Stimulated activated CD8-positive, alpha-beta memory T cell treated with anti-CD3 and anti-CD28 coated beads, Interleukin-12 subunit alpha, Interleukin-12 subunit beta, amount 100 ng/mL, for 24 hours (primary cell): ENCODE measurements around the gene GYG1.

Experiments
- DNase-seq: peaks from one replicate; pipeline ENCODE4 v3.0.0-alpha.2; 2020; ENCODE audit errors: extremely low read depth

GYG1 gene

DNA sequence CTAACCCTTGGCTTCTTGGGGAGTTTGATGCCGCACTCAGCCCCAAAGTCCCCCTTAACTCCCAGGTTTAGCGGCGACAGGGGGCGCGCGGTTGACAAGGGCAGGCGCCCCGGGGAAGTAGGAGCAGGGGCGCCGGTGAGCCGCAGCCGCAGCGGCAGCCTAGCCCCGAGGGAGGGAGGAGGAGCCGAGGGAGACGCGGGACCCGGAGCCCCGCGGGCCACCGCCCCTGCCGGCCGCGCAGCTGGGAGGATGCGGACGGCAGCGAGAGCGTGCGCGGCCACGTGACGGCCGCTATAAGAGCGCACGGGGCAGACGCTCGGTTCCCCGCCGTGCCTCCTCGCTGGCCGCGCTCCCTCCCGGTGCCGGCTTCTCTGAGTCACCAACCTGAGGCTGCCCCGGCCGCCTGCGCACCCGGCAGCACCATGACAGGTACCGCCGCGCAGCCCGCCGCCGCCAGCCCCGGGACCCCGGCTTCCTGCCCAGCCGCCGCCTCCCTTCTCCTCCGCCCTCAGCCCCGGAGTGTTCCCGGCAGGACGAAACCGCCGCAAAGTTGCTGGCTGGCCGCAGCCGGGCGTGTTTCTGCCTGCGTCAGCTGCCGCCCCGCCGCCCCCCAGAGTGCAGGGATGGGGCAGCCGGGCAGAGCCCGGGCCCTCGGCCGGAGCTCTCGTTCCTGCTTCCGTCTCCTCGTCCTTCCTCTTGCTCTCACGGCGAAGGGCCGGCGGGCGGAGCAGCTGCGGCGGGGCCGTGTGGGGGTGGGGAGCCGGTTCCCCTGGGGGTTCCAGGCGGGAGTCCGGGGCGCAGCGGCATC, at the start of gene GYG1:
Gene GYG1 (plus strand): TSS at position 322 of the 808 bp plus-strand sequence. CDS start 101 bp downstream, at position 423.
- peak; percentile 52 for DNase-seq

DNA sequence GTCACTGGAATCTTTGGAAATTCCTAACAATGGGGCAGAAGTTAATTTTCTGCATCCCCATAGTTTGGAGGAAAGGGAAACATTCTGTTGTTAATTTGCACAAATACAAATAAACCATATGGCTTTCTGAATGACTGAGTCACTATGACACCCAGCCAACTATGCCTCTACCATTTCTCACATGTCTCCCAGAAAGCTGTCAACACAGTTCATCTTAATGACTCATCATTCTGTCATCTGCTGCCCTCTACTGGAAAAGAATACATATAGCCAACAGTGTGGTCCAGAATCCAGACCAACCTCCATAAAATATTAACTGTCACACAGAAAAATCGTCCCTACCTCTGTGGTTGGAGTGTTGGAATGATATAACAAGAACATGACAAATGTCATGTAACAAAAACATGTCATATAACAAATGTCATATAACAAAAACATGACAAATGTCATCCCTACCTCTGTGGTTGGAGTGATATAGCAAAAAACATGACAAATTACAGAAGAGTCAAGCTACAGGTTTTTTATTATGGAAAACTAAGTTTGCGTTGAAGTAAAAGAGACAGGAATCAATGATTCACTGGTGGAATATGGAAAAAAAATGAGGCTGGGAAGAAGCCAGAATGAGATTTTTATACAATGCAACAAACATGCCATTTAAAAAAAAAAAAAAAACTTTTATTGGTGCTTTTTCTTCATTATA, 47.7 kb upstream of the GYG1 start:
- DNase-seq: no peak

DNA sequence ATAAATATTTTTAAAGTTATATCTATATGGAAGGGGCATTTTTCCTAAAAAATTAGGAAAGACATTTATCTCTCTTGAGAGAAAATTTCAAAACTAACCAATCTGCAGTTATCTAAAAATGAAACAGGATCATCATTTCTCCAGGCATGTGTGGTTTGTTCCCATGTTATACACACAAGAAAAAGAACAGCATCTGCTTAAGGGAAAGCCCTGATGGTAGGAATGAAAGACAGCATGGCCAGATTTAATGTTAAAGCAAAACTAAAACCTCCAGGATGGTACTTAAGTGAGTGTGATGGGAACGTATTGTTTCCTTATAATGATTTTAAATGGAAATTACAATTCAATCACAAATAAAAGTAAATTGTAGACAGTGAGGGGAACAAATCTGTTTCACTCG, 46.2 kb upstream of the GYG1 start:
- no peak for DNase-seq

DNA sequence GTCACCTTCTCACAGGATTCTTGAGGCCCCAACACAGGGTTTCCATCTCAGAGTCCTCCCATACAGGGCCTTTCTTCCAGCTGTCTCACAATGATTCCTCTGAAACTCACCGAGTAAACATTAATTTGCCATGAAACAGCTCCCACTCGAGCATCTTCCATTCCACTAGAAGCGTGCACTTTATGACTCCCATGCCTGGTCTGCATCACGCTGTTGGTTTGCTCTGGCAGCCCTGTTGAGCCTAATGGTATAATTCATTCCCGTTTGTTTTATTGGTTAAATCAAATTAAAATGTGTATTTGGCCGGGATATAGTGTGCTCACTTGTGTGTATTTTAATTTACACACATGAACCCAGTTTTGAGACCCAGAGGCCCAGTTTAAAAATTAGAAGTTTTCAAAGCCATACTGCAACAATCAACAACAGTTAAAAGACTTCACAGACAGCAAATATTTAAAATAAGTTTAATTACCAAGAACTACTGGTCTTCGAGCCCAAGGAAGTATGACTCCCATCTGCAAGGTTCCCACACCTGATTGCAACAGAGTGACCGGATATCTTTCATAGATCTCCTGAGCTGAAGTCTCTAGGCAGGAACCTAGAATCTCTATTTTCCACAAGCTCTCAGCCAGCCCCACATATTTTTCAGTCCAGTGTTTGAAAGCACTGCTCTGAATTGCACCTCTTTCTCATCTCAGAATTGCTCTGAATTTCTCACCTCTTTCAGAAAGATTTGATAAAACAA, 42.3 kb upstream of the GYG1 start:
- no peak for DNase-seq

DNA sequence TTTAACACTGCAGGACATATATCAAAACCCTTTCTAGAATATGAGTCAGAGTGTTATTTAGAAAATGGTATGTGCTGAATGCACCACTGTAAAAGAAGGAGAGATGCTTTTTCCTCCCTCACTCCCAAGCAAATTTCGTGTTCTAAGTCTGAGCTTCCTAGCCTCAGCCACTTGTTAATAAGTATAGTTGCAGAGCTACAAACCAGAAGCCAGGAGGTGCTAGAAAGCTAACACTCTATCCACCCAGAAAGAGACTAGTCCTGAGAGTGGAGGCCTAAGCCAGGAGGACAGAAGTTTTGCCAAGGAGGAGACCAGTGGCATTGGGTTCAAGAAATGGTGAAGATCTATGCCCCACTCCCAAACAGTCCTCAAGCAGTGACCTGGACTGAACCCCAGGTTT, 40.5 kb upstream of the GYG1 start:
- DNase-seq: no peak

DNA sequence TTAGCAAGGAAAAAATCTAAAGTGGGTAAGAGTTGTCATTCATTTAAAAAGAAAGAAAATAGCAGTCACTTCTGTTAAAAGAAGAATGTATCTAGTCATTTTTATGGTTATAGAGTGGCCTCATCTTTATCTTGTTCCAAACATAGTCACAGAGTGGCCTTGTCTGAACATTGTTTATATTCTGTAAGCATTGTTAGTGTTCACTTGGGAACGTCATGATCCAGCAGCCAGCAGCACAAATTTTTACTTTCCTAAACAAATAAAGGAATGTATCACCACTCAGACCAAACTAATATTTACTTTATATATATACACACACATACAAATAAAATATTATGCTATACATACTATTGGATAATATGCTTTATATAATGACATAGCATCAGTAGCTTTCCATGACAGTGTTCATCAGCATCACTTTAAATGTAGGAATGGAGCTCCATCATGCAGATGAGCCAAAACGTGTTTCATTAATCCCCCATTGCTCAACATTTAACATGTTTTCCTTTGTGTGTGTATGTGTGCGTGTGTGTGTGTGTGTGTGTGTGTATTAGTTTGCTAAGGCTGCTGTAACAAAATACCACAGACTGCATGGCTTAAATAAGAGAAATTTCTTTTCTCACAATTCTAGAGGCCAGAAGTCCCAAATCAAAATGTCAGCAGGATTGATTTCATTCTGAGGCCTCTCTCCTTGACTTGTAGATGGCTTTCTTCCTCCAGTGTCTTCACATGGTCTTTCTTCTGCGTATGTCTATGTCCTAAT, 39.6 kb upstream of the GYG1 start:
- no peak for DNase-seq

DNA sequence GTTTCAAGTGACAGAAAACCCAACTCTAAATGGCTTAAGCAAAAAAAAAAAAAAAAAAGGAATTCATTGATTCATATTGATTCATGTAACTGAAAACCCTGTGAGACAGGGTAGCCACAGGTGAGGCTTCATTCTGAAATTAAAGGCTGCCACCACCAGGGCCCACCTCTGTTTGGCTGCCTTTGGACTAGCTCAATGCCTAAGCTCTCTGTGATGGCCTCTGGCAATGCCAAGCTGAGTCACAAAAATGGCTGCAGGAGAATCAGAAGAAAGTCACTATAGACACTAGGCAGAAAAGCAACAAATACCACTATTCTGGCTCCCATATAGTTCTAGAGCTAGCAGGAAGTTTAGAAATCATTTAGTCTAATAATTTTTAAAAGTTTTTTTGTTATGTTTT, 38.2 kb upstream of the GYG1 start:
- no peak for DNase-seq

DNA sequence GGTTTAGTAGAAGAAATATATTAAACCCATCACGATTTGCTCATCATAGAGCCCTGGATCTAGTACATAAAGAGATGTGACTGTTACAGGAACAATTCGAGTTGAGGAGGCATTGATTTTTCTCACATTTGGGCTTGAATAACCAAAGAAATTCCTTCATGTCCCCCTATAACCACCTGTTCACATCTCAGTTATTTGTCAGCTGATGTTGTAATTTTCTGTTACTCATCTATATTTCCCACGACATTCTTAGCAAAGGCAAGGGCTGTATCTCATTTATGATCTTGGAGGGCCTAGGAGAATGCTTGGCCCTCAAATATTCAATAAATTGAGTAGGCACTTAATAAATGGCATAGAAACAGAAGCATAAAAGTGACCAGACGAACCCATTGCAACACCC, 36.4 kb upstream of the GYG1 start:
- DNase-seq: no peak

DNA sequence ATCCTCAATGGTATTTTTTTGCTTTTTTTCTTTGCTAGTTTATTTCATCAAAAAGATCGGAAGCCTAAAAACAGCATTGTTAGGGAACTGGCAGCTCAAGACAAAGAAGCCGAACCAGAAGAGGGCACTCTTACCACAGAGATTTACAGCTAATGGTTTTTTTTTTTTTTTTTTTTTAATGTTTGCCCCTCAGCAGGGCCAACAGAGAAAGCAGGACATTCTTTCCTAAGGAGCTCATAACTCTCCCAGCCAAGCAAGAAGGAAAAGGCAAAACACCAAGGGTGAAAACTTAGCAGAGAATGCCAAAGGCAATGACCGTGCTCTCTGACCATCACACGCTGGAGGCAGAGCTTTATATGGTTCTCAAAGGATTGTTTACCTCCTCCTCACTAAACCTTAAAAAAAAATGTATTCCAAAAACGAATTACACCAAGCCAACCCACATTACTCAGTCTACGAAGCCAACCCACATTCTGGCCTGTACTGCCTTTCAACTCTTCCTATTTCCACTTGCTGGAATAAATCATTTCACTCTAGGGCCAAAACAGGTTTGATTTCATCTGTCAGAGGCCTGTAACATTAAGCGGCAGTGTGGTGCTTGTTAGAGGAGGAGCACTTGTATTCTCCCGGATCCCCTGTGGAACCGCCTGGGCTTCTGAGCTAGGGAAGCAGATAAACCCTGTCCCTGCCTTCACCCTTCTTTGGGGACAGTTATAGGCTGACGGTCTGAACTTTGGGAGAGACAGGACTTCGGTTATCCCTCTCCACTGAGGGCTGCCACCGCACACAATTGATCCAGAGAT, 35.6 kb upstream of the GYG1 start:
- DNase-seq: no peak

DNA sequence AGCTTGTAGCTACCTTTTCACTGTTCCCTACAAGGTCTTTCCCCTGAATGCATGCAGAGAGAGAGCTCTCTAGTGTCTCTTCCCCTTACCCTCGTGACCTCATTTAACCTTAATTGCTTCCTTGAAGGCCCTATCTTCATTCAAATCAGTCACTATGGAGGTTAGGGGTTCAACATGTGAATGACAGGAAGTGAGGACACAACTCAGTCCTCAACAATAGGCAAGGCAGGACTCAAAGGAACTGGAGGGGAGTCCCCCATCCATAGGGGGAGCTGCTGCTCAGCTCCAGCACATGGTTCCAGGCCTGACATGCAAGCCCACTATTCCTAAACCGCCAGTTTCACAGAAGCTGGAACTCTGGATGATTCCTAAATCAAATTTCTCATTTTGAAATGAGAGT, 33.8 kb upstream of the GYG1 start:
- DNase-seq: no peak

DNA sequence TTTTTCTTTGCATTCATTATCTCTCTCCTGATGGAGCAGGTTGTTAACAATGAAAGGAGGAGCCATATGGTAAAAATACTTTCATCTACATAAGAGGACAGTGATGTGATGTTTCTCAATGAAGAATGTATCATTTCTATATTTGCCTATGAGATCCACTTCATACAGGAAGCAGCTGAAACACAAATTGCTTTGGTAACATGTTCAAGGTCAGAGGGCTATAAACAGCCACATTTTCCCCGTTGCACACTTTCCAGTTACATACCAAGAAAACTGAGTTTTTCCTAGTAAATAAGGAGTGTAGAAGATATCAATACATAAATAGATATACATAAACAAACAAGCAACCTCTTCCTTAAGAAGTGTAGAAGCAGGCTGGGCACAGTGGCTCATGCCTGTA, 32.6 kb upstream of the GYG1 start:
- no peak for DNase-seq

DNA sequence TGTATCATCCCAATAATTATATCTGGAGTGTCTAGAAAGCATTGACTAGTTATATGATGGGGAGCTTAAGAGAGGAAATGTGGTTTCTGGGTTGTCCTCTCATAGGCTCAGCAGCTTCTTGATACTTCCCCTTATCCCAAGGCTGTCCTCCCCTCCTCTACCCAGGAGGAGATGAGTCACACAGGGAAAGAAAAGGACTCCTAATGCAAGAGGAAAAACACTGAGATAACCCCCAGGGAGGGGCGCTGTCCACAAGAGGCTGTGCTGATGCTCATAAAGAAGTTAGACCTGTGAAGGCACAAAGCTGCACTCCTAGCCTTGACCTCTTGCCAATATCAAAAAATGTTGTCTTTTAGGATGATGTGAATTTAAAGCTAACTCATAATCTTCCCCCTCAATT, 28.8 kb upstream of the GYG1 start:
- DNase-seq: no peak

DNA sequence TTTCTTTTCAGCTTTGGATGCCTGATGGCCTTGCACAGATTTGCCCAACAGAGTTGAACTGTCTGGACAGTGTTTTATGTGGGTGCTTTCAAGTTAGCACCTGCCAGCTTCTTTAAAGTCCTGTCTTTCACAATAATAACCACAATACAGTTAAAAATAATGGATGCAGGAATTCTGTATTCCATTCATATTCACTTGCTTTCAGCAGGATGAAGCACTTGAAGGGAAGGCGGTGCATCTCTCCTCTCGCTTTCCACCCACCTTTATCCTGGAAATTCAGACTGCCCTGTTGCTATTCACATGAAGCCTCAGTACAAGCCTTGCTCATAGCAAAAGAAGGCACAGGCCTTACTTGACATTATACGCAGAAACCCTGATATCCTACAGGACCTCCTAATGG, 26.5 kb upstream of the GYG1 start:
- DNase-seq: no peak

DNA sequence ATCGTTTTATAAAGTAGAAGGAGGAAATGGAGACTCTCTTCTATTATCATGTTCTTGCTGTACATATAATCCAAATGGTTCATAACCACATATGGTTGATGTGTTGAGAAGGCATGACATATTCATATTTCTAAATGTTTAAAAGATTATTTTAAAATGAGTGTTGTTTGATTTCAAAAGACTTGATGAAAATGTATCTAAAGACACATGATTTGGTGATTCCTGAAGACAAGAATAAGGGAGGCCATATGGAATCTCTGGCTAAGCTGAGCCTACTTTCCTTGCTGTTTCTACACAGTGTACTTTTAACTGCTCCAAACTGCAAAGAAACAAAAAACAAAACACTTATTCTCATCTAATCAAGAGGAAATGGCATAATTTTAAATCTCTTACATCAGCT, 23.0 kb upstream of the GYG1 start:
- DNase-seq: no peak

DNA sequence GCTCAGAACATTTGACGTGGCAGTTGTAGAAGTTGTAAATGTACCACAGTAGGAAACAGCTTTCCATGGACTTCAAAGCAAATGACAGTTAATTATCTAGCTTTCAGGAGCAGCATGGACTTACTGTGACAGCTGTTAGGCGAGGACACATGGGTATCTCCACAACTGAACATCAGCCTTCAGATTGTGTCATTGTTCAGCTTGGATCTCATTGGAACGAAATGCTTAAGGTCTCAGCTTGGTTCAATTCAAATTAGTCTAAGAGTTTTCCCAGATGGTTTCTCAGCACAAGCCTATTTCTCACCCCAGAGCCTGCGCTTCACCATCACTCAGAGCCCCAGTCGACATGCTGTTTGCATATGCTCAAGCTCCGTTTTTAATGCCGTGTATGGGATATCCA, 21.1 kb upstream of the GYG1 start:
- DNase-seq: no peak

DNA sequence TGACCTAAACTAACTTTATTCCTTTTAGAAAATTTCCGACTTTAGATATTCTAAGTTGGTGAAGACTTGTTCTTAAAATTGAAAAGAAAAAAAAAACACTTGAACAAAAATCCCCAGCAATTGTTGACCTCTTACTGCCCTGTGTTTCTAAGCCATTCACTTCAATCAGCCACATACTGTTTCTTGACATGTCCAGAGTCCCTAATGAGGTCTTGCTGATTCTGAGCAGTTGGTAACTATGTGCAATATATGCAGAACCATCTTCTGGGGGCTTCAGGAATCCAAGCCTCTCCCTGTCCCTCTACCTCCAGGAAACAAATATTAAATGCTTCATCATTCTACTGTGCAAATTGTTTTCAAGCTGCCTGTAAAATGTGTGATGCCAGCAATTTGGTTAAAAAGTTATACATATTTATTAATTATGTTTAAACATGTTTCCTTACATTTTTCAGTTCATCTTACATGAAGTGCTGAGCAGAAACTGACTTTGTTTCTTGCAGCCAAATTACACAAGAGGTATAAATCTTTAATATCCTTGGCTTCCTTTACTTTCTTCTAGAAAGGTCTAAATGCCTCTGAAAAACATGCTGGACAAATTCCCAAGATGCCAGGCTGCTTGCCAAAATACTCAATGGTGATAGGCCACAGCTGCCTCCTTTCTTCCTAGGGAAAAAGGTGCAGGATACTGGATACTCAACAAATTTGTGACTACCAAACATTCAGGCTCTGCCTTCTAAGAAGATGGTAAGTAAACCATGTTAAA, 19.8 kb upstream of the GYG1 start:
- DNase-seq: no peak

DNA sequence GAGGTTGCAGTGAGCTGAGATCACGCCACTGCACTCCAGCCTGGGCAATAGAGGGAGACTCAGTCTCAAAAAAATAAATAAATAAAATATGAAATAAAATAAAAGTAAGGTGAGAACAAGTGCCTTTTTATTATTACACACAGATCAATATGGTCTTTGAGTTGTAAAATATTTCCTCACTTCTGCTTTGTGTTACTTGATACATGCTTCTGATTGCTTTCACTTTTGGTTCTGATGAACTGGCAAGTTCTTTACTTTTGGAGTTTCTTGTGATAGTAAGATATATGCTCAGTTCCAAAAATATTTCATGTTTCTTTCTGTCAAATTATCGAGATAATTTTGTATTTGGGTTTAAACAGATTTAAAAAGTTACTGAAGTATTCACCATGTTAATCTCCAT, 16.6 kb upstream of the GYG1 start:
- DNase-seq: no peak

DNA sequence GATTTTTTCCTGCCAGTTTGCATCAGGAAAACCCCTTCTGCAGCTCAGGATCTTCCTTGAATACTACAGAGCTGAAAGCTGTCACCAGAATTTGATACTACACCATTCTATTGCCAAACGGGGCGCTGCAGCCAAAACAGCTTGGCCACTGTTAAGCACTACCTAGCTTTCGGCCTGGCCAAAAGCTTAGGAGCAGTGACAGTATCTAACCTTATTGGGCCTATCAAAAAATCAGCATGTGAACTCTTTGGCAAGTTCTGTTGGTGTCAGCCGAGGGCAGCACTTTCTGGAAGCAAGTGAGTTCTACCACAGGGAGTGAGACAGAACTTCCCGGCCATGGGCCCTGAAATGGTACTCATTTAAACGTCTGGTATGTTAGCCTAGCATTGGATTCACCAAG, 16.1 kb upstream of the GYG1 start:
- DNase-seq: no peak

DNA sequence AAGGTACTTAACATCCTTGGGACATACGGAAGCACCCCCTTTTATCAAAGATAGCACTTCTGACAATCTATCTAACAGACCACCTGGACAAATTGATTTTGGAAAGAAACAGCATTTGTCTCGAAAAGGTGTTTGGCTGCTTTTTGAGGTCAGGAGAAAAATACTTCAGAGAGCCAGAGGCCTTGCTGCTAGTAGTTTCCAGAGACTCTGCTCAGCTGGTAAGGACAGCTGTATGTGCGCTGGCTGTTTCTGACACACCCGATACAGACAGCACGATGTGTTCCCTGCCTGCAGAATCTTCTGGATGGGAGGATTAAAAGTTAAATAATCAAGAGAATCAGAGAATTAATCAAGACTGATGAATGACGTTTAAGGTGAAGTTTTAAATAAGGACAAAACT, 15.6 kb upstream of the GYG1 start:
- no peak for DNase-seq

DNA sequence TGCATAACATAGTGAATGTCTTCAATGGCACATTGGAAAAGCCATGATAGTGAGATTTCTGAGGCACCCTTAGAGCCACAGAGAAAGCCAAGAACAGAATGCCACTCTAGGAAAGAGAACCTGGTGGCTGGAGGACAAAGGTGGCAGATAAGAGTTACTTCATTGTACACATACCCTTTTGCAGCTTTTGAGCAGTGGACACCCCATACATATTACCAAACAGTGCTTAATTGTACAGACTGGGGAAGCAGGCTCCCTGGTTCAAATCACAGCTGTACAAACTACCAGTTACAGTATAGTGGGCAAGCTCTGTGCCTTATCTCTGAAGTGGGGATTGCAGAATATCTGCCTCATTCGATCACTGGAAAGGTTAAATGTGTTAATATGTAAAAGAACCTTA, 10.1 kb upstream of the GYG1 start:
- no peak for DNase-seq
